Upper lobe of right lung (tissue), 1 donor: ENCODE results near the gene ADGRV1. TPM values are rescaled to one million over a fixed set of nuclear protein-coding genes. Genes with fewer than 3 reads are reported as not detected.
"Not testable (repeated sequence)": the region's sequence is repeated elsewhere in the genome, so short reads cannot be mapped to it uniquely, and the experiment has no call there.

ENCODE experiments used
- ATAC-seq: fragments of 200-7000 bp; cut with Tn5 transposase; one replicate; pipeline ENCODE4 v1.9.1; 2020; ENCODE audit warnings: mild to moderate bottlenecking, moderate library complexity
- DNase-seq: peaks from one replicate; pipeline ENCODE4 v3.0.0-alpha.2; 2020
- H3K27ac ChIP-seq: fragments of 200-600 bp; one replicate; pipeline ENCODE4 v1.8.0; 2022
- H3K27me3 ChIP-seq: fragments of 200-600 bp; one replicate; pipeline ENCODE4 v1.8.0; 2022; ENCODE audit warnings: mild to moderate bottlenecking
- H3K36me3 ChIP-seq: fragments of 200-600 bp; one replicate; pipeline ENCODE4 v1.8.0; 2022
- H3K4me1 ChIP-seq: fragments of 200-600 bp; one replicate; pipeline ENCODE4 v1.8.0; 2022
- H3K4me3 ChIP-seq: fragments of 200-600 bp; one replicate; pipeline ENCODE4 v1.8.0; 2022; ENCODE audit warnings: mild to moderate bottlenecking
- H3K9me3 ChIP-seq: fragments of 200-600 bp; one replicate; pipeline ENCODE4 v1.8.0; 2022
- CTCF ChIP-seq: fragments of 200-600 bp; IDR thresholded peaks from one replicate; pipeline ENCODE4 v1.8.0; 2022; ENCODE audit warnings: antibody characterized with exemption
- intact Hi-C: fragments of 100-400 bp; cut with DNase I; formaldehyde crosslinking; loops from one replicate; pipeline ENCODE4 v1.11.0; 2022
- total RNA-seq: library from RNA; stranded (reverse); fragmentation: NEBNext Ultra II Directional; extraction: Animal tissue kit (Norgen Biotek cat#: 25700); gene quantifications from one replicate; pipeline ENCODE4 v1.2.1, GENCODE V29; 2021
- donor health status: DM: no; HTN: yes; CAD: no; lungs with severe emphysema.

The ADGRV1 gene
- total RNA-seq, 1 donor from 2014 or later = 47.1 TPM

GRCh38 chr5:91006713-91007112 is 448.1 kb downstream of the ADGRV1 start:
- H3K36me3 ChIP-seq = no peaks in the 10 kb centered on the region
- no peaks in the 10 kb centered on the region for H3K9me3 ChIP-seq
- no peak overlapping the region for H3K4me3 ChIP-seq
- DNase-seq (no peak), ATAC-seq (peak; percentile 57)
- no peak overlapping the region for H3K27ac ChIP-seq
- no peak for TF ChIP-seq CTCF
- H3K27me3 ChIP-seq = no peaks in the 10 kb centered on the region
- no peaks in the 10 kb centered on the region for H3K4me1 ChIP-seq
- intact Hi-C loops = no loop called here

GRCh38 chr5:91007251-91007650 is 448.7 kb downstream of the ADGRV1 start:
- no peaks in the 10 kb centered on the region for H3K9me3 ChIP-seq
- intact Hi-C loops = no loop called here
- no peaks in the 10 kb centered on the region for H3K27me3 ChIP-seq
- DNase-seq (no peak), ATAC-seq (no peak)
- TF ChIP-seq CTCF = no peak
- H3K36me3 ChIP-seq = no peaks in the 10 kb centered on the region
- no peak overlapping the region for H3K4me3 ChIP-seq
- H3K4me1 ChIP-seq = no peaks in the 10 kb centered on the region
- H3K27ac ChIP-seq = no peak overlapping the region

GRCh38 chr5:91007780-91008402 is 449.3 kb downstream of the ADGRV1 start:
- no peaks in the 10 kb centered on the region for H3K27me3 ChIP-seq
- ATAC-seq (no peak), DNase-seq (no peak)
- H3K4me1 ChIP-seq = no peaks in the 10 kb centered on the region
- H3K27ac ChIP-seq = no peak overlapping the region
- no peaks in the 10 kb centered on the region for H3K36me3 ChIP-seq
- H3K4me3 ChIP-seq = no peak overlapping the region
- intact Hi-C loops = no loop called here
- TF ChIP-seq CTCF = no peak
- H3K9me3 ChIP-seq = no peaks in the 10 kb centered on the region

GRCh38 chr5:91010090-91010489 is 451.5 kb downstream of the ADGRV1 start:
- H3K27me3 ChIP-seq = no peaks in the 10 kb centered on the region
- ATAC-seq (no peak), DNase-seq (no peak)
- H3K9me3 ChIP-seq = no peaks in the 10 kb centered on the region
- no peak overlapping the region for H3K4me3 ChIP-seq
- H3K27ac ChIP-seq = no peak overlapping the region
- intact Hi-C loops = no loop called here
- no peak for TF ChIP-seq CTCF
- no peaks in the 10 kb centered on the region for H3K36me3 ChIP-seq
- no peaks in the 10 kb centered on the region for H3K4me1 ChIP-seq

- Histone ChIP-seq H3K27ac (no peak overlapping the region), H3K27me3 (no peaks in the 10 kb centered on the region), H3K36me3 (no peaks in the 10 kb centered on the region), H3K4me1 (no peaks in the 10 kb centered on the region), H3K4me3 (no peak overlapping the region), H3K9me3 (no peaks in the 10 kb centered on the region)
- TF ChIP-seq CTCF = no peak
- ATAC-seq = no peak
- no peak for DNase-seq
- intact Hi-C loops = no loop called here
Measured at GRCh38 chr5:91011029-91011428, 452.4 kb downstream of the ADGRV1 start.

GRCh38 chr5:91012867-91013266 is 454.3 kb downstream of the ADGRV1 start:
- DNase-seq, H3K36me3 ChIP-seq, H3K27ac ChIP-seq, H3K27me3 ChIP-seq, H3K9me3 ChIP-seq, ATAC-seq, H3K4me1 ChIP-seq, intact Hi-C loops, H3K4me3 ChIP-seq: not testable (repeated sequence)
